ENCODE results near the gene CACNA2D3.

GRCh38 chr3:54999811-55000210, 877.5 kb downstream of the CACNA2D3 start:
- TF ChIP-seq GATA2 (IDR thresholded peaks at IDR 0.05; ENCODE audit: low read depth, low read length) (no peak), GATA3 (IDR thresholded peaks at IDR 0.05; ENCODE audit: low read depth, low read length) (no peak)
